ENCODE results near the gene BPHL.
"Not testable (repeated sequence)": the region's sequence is repeated elsewhere in the genome, so short reads cannot be mapped to it uniquely, and the experiment has no call there.

The BPHL gene

GRCh38 chr6:3176562-3177355 is 58.2 kb downstream of the BPHL start:
- no peak for DNase-seq (ENCODE audit: low read depth in 2 of 2, low spot score in 1 of 2)

GRCh38 chr6:3178666-3179065 is 60.2 kb downstream of the BPHL start:
- DNase-seq (ENCODE audit: low read depth in 2 of 2, low spot score in 1 of 2), result not testable (repeated sequence)

DNA sequence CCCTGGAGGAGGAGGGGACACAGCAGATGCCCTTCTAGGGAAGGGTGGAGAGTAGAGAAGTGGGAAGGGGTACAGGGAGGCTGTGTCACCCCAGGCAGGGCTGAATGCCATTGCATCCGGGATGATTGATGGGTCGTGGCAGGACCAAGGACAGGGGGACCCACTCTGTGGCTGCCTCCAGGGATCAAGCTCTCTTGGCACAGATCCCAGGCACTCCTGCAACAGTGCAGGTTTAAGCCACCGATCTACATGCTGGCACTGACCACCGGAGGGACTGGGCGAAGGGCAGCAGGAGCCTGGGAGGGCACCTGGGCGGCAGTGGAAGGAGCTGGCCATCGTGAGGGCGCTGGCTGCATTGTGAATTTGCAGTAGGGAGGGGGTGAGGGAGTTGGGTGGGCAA is 61.4 kb downstream of the BPHL start:
- not testable (repeated sequence) for DNase-seq (ENCODE audit: low read depth in 2 of 2, low spot score in 1 of 2)

GRCh38 chr6:3181105-3181504 is 62.6 kb downstream of the BPHL start:
- DNase-seq (ENCODE audit: low read depth in 2 of 2, low spot score in 1 of 2), result no peak

- DNase-seq (ENCODE audit: low read depth in 2 of 2, low spot score in 1 of 2), result no peak
Measured at GRCh38 chr6:3183066-3183465, 64.6 kb downstream of the BPHL start.

DNA sequence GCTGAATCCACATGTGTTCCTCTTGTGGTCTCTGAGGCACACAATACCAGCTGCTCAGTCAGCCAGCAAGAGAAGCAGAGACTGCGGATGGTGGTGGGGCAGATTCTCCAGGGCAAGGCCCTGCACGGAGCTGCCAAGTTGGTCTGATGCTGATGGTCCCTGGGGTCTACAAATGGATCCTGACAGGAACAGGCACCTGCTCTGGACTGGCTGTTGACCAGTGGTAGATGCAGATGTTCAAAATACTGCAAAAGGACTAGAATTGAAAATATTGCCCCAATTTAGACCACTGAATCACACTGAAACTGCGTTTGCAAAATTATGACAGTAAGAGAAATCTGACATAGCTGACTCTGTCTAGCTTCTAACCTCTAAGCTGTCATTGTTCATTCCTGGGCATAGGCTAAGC is 68.5 kb downstream of the BPHL start:
- no peak for DNase-seq (ENCODE audit: low read depth in 2 of 2, low spot score in 1 of 2)

GRCh38 chr6:3188262-3188661 is 69.8 kb downstream of the BPHL start:
- DNase-seq (ENCODE audit: low read depth in 2 of 2, low spot score in 1 of 2), result no peak

- not testable (repeated sequence) for DNase-seq (ENCODE audit: low read depth in 2 of 2, low spot score in 1 of 2)
Measured at GRCh38 chr6:3189192-3189591, 70.7 kb downstream of the BPHL start.

DNA sequence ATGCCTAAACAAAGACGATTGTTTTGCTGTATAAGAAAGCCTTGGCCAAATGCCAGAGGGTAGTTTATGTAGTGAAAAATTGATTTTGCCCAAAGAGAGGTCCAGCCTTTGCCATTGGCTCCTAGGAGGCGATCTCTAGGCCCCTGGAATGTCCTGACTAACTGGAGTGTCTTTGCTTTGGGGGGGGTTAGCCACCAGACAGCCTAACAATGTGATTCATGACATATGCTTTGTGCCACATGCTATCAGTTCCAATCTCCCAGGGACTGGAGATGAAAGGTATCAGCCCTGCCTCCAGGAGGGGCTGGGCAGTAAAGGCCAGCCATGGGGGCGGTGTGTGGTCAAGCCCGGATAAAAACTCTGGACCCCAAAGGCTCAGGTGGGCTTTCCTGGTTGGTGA is 71.5 kb downstream of the BPHL start:
- DNase-seq (ENCODE audit: low read depth in 2 of 2, low spot score in 1 of 2), result no peak

DNA sequence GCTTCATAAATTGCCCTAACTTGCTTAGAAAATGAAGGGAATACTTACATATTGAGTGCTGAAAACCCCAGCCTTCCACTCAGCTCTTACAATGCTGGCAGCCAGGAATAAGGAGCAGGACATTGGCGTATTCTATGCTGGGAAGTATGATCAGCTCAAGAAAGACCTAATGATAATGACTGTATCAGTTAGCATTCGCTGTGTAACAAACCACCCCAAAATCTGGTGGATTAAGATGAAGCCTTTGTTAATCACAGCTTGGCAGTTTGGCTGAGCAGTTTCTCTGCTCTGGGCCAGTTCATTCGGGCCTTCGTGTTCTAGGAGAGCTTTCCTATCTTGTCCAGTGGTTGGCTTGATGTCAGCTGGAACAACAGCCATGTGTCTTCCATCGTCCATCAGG is 72.3 kb downstream of the BPHL start:
- DNase-seq (ENCODE audit: low read depth in 2 of 2, low spot score in 1 of 2), result no peak

DNA sequence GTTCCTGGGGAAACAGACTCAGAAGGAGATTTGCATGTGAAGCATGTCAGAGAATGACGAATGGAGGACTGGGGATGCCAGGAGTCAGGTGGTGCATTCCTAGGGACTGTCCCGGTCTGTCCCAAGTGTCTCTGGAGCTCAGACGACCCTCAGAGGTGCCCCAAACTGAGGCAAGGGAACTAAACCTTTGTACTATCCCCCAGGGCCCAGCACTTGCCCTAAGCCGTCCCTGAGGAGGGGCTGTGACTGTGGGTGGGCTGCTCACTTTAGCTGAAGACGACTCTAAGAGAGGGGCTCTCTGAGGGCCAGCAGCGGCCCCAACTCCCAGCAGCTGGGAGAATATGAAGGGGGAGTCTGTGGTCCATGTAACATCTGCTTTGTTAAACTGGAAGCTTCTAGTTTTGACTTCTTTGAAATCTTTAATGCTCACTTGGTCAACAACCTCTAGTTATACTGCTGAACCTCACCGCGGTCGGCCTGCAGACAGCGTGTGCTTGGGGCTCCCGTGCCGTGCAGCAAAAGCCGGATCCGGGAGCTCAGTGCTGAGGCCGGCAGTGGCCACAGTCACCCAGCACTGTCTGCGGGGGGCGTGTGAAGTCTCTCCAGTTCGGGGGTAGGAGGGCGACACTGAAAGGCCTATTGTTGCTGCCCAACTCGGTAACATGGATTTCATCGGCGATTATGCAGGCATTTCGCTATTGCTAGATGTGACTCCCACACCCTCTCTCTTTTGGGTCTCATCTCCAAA is 74.8 kb downstream of the BPHL start:
- DNase-seq (ENCODE audit: low read depth in 2 of 2, low spot score in 1 of 2), result no peak

GRCh38 chr6:3194535-3195419 is 76.3 kb downstream of the BPHL start:
- DNase-seq (ENCODE audit: low read depth in 2 of 2, low spot score in 1 of 2), result no peak

DNA sequence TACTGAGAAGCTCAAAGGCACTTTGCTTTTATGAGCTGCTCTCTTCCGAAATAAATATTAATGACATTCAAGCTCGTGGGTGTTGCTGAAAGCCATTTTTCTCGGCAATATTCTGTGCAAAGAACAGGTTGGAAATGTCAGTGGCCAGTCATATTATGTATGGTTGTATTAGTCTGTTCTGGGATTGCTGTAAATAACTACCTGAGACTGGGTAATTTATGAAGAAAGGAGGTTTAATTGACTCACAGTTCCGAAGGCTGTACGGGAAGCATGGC is 76.8 kb downstream of the BPHL start:
- no peak for DNase-seq (ENCODE audit: low read depth in 2 of 2, low spot score in 1 of 2)

DNA sequence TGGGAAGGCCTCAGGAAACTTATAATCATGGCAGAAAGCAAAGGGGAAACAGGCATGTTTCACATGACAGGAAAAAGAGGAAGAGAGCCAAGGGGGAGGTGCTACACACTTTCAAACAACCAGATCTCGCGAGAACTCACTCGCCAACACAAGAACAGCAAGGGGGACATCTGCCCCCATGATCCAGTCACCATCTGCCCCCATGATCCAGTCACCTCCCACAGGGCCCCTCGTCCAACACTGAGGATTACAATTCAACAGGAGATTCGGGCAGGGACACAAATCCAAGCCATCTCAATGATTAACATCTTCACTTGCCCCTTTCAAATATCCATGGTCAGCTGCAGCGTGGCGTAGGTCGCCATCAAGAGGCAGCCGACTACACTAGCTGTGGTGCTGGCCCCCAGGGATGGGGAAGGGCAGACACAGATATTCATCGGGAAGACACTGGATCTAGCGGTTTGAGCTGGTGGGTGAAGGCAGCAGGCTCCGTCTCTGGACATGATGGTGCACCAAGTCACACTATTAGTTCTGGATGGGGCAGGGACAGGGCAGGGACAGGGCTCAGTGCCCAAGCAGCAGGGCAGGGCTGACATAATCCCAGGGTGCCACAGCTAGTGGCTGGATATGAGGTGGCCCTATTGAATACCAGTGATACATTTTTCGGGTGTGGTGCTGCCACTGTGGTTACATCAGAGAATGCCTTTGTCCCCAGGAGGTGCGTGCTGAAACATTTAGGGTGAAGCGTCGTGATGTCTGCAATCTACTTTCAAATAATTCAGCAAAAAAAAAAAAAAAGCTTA is 77.4 kb downstream of the BPHL start:
- no peak for DNase-seq (ENCODE audit: low read depth in 2 of 2, low spot score in 1 of 2)

DNA sequence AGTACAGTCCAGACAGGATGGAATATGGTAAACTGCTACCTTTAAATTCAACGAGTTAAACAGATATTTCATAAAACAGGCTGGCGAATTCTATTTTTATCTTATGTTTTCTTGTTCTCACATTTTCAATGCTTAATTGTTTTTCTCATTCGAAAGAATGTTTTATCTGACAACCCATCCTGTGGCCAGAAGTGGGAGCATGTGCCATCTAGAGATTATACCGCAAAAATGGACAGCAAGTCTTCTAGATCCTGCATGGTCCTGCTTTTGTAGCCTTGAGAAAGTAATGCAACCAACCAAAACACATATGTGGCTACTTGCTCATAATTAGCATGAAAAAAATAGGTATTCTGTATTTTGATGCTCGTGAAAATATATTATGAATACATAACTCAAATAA is 78.3 kb downstream of the BPHL start:
- no peak for DNase-seq (ENCODE audit: low read depth in 2 of 2, low spot score in 1 of 2)

GRCh38 chr6:3197734-3198133 is 79.2 kb downstream of the BPHL start:
- not testable (repeated sequence) for DNase-seq (ENCODE audit: low read depth in 2 of 2, low spot score in 1 of 2)

DNA sequence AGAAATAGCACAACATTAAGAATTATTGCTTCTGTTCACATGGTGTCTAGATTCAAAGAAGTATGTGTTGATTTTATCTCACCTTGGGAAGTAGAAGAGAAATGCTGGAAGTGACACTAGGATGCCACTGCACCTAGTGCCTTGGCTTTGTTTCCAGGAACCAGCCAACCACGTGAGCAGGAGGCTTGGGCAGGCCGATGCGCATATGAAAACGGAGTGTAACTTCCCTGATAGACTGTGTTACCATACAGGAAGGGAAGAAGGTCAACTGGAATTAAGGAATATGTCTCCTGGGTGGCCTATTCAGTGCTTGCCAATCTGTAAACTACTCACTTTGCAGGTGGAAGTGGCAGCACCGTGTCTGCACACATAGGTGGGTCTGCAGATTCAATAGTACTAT is 80.9 kb downstream of the BPHL start:
- no peak for DNase-seq (ENCODE audit: low read depth in 2 of 2, low spot score in 1 of 2)

GRCh38 chr6:3200682-3201081 is 82.2 kb downstream of the BPHL start:
- DNase-seq (ENCODE audit: low read depth in 2 of 2, low spot score in 1 of 2), result no peak

DNA sequence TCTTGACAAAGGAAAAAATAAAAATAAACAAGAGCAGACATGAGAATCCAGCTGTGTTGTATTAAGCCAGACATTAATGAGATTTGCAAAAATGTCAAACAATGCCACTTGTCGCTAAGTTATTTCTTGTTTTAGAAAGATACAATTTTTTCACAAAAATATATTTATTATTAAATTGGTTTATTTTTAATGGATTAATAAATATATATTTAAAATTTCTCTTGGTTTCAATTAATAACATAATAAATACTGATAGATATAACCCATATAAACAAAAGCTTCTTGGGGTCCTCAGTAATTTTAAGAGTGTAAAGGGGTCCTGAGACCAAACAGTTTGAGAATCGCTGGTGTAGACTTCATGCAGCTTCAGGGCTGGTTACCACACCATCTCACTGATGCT is 82.9 kb downstream of the BPHL start:
- DNase-seq (ENCODE audit: low read depth in 2 of 2, low spot score in 1 of 2), result no peak

Data from stimulated activated CD8-positive, alpha-beta memory T cell treated with anti-CD3 and anti-CD28 coated beads, Interleukin-4, amount 100 ng/mL, for 4 hours (primary cell).